ENCODE results near the gene TUT1. TPM values are rescaled to one million over a fixed set of nuclear protein-coding genes. Genes with fewer than 3 reads are reported as not detected.
A peak's percentile ranks its signal among the peaks of the same experiment; 100 is the strongest.

Gene TUT1
- total RNA-seq, 4 donors from 2014 or later, result 13.7 to 20.0 (median 16.1) TPM

GRCh38 chr11:62579252-62579651, 12.1 kb downstream of the TUT1 start:
- TF ChIP-seq POLR2A (IDR thresholded peaks at IDR 0.05) (no peak), CTCF (IDR thresholded peaks at IDR 0.05) (no peak)
- H3K36me3 ChIP-seq, result peaks cover 24 to 29% of the 10 kb centered on the region in 2 donors
- intact Hi-C loops (cut with DNase I), result no loop called here
- peaks cover 5 to 19% of the 10 kb centered on the region in 2 donors for H3K4me1 ChIP-seq
- H3K9me3 ChIP-seq, result no peaks in the 10 kb centered on the region
- DNase-seq, result no peak
- no peaks in the 10 kb centered on the region for H3K27me3 ChIP-seq
- H3K27ac ChIP-seq, result no peak overlapping the region
- no peak overlapping the region for H3K4me3 ChIP-seq (replicated peaks in 1 of 3)
- 91 to 93% methylated on average over 2 of the region's 2 CpGs for WGBS, 2 donors

GRCh38 chr11:62578541-62578940, 12.8 kb downstream of the TUT1 start:
- Histone ChIP-seq H3K4me3 (replicated peaks in 1 of 3) (no peak overlapping the region), H3K4me1 (peaks cover 5 to 19% of the 10 kb centered on the region in 2 donors), H3K36me3 (peaks cover 24 to 29% of the 10 kb centered on the region in 2 donors), H3K27me3 (no peaks in the 10 kb centered on the region), H3K9me3 (no peaks in the 10 kb centered on the region), H3K27ac (peak overlapping the region in 1 of 3 donors; percentile 73)
- 96 to 97% methylated on average over 11 of the region's 11 CpGs for WGBS, 2 donors
- no peak for TF ChIP-seq CTCF (IDR thresholded peaks at IDR 0.05)
- no peak for TF ChIP-seq POLR2A (IDR thresholded peaks at IDR 0.05)
- intact Hi-C loops (cut with DNase I), result no loop called here
- DNase-seq, result no peak

GRCh38 chr11:62577046-62577714, 14.1 kb downstream of the TUT1 start:
- no peaks in the 10 kb centered on the region for H3K27me3 ChIP-seq
- peaks cover 11 to 25% of the 10 kb centered on the region in 2 donors for H3K4me1 ChIP-seq
- H3K36me3 ChIP-seq, result peaks cover 24 to 29% of the 10 kb centered on the region in 2 donors
- H3K4me3 ChIP-seq (replicated peaks in 1 of 3), result no peak overlapping the region
- DNase-seq, result no peak
- WGBS, 2 donors, result 65 to 87% methylated on average over 6 to 10 of the region's 12 CpGs
- H3K9me3 ChIP-seq, result no peaks in the 10 kb centered on the region
- intact Hi-C loops (cut with DNase I), result no loop called here
- H3K27ac ChIP-seq, result peak overlapping the region; percentile 31 to 100 (median 94)
- TF ChIP-seq POLR2A (IDR thresholded peaks at IDR 0.05) (no peak), CTCF (IDR thresholded peaks at IDR 0.05) (no peak)

GRCh38 chr11:62575837-62576236, 15.5 kb downstream of the TUT1 start:
- no peak for DNase-seq

More at GRCh38 chr11:62575837-62576236, 15.5 kb downstream of the TUT1 start:
- Histone ChIP-seq H3K9me3 (no peaks in the 10 kb centered on the region), H3K27ac (peak overlapping the region in 2 of 3 donors; percentile 94 to 100), H3K4me3 (replicated peaks in 1 of 3) (no peak overlapping the region), H3K4me1 (peaks cover 11 to 29% of the 10 kb centered on the region in 2 donors), H3K36me3 (peaks cover 22 to 29% of the 10 kb centered on the region in 2 donors), H3K27me3 (no peaks in the 10 kb centered on the region)
- WGBS, 2 donors, result 79 to 88% methylated on average over 13 to 14 of the region's 14 CpGs
- intact Hi-C loops (cut with DNase I), result no loop called here
- TF ChIP-seq POLR2A (IDR thresholded peaks at IDR 0.05), result no peak
- no peak for TF ChIP-seq CTCF (IDR thresholded peaks at IDR 0.05)

Data from thyroid gland (tissue), 4 donors.